ENCODE data around the gene MARS1. TPM values are rescaled to one million over a fixed set of nuclear protein-coding genes. Genes with fewer than 3 reads are reported as not detected.

MARS1 gene
- total RNA-seq, 4 donors from 2014 or later: 54.2 to 94.6 (median 69.6) TPM

GRCh38 chr12:57487055-57487596 lies 742 bp upstream of the MARS1 start:
- Histone ChIP-seq H3K4me3 (peak overlapping the region in 3 of 4 donors; percentile 68 to 99 (median 88)), H3K36me3 (peaks cover 6 to 30% (median 11%) of the 10 kb centered on the region in 3 donors), H3K27me3 (peaks cover 0 to 11% (median 0%) of the 10 kb centered on the region in 4 donors), H3K27ac (peak overlapping the region; percentile 24 to 93 (median 55)), H3K9me3 (no peaks in the 10 kb centered on the region), H3K4me1 (peaks cover 5 to 22% (median 10%) of the 10 kb centered on the region in 3 donors)
- intact Hi-C loops (cut with DNase I): no loop called here
- TF ChIP-seq POLR2A (IDR thresholded peaks at IDR 0.05) (no peak), CTCF (IDR thresholded peaks at IDR 0.05) (no peak)
- DNase-seq: no peak
- 88 to 93% methylated on average over 17 to 23 of the region's 27 CpGs for WGBS, 2 donors

GRCh38 chr12:57488402-57489156 lies 711 bp downstream of the MARS1 start:
- intact Hi-C loops (cut with DNase I): no loop called here
- H3K36me3 ChIP-seq: peaks cover 6 to 39% (median 11%) of the 10 kb centered on the region in 3 donors
- H3K27me3 ChIP-seq: peaks cover 0 to 2% (median 0%) of the 10 kb centered on the region in 4 donors
- TF ChIP-seq POLR2A (IDR thresholded peaks at IDR 0.05): peak in 1 of 4 donors; percentile 14
- no peak for TF ChIP-seq CTCF (IDR thresholded peaks at IDR 0.05)
- H3K9me3 ChIP-seq: no peaks in the 10 kb centered on the region
- H3K4me3 ChIP-seq: peak overlapping the region; percentile 68 to 99 (median 86)
- H3K4me1 ChIP-seq: peaks cover 5 to 22% (median 10%) of the 10 kb centered on the region in 3 donors
- H3K27ac ChIP-seq: peak overlapping the region; percentile 78 to 93 (median 90)
- no peak for DNase-seq
- WGBS, 2 donors: 27 to 29% methylated on average over 11 of the region's 11 CpGs

GRCh38 chr12:57489157-57489641 lies 1.3 kb downstream of the MARS1 start:
- intact Hi-C loops (cut with DNase I): no loop called here
- peak overlapping the region in 3 of 4 donors; percentile 68 to 99 (median 88) for H3K4me3 ChIP-seq

DNA sequence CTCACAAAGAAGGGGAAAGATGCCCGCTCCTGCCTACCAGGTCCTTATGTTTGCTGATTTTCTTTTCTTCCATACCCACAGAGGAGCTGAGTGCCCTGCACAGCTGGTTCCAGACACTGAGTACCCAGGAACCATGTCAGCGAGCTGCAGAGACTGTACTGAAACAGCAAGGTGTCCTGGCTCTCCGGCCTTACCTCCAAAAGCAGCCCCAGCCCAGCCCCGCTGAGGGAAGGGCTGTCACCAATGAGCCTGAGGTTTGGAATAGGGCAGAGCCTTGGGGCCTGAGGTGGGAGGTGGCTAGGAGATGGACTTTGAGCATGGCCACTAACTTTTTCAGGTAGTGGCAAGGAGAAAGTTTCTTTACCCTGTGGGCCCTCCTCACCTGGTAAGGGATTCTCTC lies 2.3 kb downstream of the MARS1 start:
- WGBS, 2 donors: 95 to 98% methylated on average over 3 to 4 of the region's 4 CpGs
- intact Hi-C loops (cut with DNase I): no loop called here
- no peak overlapping the region for H3K27ac ChIP-seq
- H3K4me3 ChIP-seq: no peak overlapping the region
- H3K27me3 ChIP-seq: no peaks in the 10 kb centered on the region
- no peak for DNase-seq
- no peak for TF ChIP-seq CTCF (IDR thresholded peaks at IDR 0.05)
- no peak for TF ChIP-seq POLR2A (IDR thresholded peaks at IDR 0.05)
- peaks cover 6 to 49% (median 11%) of the 10 kb centered on the region in 3 donors for H3K36me3 ChIP-seq
- H3K4me1 ChIP-seq: peaks cover 5 to 22% (median 10%) of the 10 kb centered on the region in 3 donors
- no peaks in the 10 kb centered on the region for H3K9me3 ChIP-seq

More at GRCh38 chr12:57489157-57489641, 1.3 kb downstream of the MARS1 start:
- peaks cover 6 to 43% (median 11%) of the 10 kb centered on the region in 3 donors for H3K36me3 ChIP-seq
- WGBS, 2 donors: 77 to 81% methylated on average over 3 to 5 of the region's 5 CpGs
- no peak for DNase-seq
- H3K4me1 ChIP-seq: peaks cover 5 to 22% (median 10%) of the 10 kb centered on the region in 3 donors
- H3K27me3 ChIP-seq: no peaks in the 10 kb centered on the region
- H3K27ac ChIP-seq: no peak overlapping the region
- TF ChIP-seq POLR2A (IDR thresholded peaks at IDR 0.05) (no peak), CTCF (IDR thresholded peaks at IDR 0.05) (no peak)
- H3K9me3 ChIP-seq: no peaks in the 10 kb centered on the region

All from esophagus squamous epithelium (tissue), 5 donors.